ENCODE data around the gene PPP1R36.

DNA sequence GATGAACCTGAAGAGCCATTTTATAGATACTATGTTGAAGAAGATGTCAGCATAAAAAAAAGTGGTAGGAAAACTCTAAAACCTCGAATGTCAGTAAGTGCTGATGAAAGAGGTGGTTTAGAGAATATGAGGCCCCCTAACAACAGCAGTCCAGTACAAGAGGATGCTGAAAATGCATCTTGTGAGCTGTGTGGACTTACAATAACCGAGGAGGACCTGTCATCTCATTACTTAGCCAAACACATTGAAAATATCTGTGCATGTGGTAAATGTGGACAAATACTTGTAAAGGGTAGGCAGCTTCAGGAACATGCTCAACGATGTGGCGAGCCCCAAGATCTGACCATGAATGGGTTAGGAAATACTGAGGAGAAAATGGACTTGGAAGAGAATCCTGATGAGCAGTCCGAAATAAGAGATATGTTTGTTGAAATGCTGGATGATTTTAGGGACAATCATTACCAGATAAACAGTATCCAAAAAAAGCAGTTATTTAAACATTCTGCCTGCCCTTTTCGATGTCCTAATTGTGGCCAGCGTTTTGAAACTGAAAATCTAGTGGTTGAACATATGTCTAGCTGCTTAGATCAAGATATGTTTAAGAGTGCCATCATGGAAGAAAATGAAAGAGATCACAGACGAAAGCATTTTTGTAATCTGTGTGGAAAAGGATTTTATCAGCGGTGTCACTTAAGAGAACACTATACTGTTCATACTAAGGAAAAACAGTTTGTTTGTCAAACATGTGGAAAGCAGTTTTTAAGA is 27.0 kb upstream of the PPP1R36 start:
- no peak for TF ChIP-seq POLR2A (IDR thresholded peaks at IDR 0.05)
- TF ChIP-seq, protein P1, sequence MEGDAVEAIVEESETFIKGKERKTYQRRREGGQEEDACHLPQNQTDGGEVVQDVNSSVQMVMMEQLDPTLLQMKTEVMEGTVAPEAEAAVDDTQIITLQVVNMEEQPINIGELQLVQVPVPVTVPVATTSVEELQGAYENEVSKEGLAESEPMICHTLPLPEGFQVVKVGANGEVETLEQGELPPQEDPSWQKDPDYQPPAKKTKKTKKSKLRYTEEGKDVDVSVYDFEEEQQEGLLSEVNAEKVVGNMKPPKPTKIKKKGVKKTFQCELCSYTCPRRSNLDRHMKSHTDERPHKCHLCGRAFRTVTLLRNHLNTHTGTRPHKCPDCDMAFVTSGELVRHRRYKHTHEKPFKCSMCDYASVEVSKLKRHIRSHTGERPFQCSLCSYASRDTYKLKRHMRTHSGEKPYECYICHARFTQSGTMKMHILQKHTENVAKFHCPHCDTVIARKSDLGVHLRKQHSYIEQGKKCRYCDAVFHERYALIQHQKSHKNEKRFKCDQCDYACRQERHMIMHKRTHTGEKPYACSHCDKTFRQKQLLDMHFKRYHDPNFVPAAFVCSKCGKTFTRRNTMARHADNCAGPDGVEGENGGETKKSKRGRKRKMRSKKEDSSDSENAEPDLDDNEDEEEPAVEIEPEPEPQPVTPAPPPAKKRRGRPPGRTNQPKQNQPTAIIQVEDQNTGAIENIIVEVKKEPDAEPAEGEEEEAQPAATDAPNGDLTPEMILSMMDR (IDR thresholded peaks at IDR 0.05 in 4 of 5, conservative IDR thresholded peaks at IDR 0.05 in 1 of 5), result no peak

Data from gastrocnemius medialis (tissue), 4 donors.